GM23338 (cell line): ENCODE measurements around the gene RFX8.

Experiments used
- CREB1 ChIP-seq: fragments of 250-450 bp; sonication (Bioruptor Pico); IDR thresholded peaks from 2 replicates; pipeline ENCODE4 v1.5.0; 2020; ENCODE audit warnings: low read depth, mild to moderate bottlenecking, moderate library complexity
- CTCF ChIP-seq, 2 experiments: fragments of 200-600 bp in 1 of 2; sonication (generic) in 1 of 2; conservative IDR thresholded peaks; 2 replicates each; pipeline versions ENCODE4 v1.5.1 to v1.6.1; 2016 to 2017; ENCODE audit warnings: antibody characterized with exemption in 2 of 2, low read depth in 2 of 2, mild to moderate bottlenecking in 2 of 2, moderate library complexity in 1 of 2
- ETS1 ChIP-seq: IDR thresholded peaks from 2 replicates; pipeline ENCODE4 v1.6.1; 2016; ENCODE audit warnings: antibody characterized with exemption
- EZH2 ChIP-seq: fragments of 200-600 bp; sonication (generic); IDR thresholded peaks from one replicate; pipeline ENCODE4 v1.8.0; 2017; ENCODE audit warnings: antibody characterized with exemption, mild to moderate bottlenecking, low read depth; ENCODE audit not compliant: unreplicated experiment
- EZH2phosphoT487 ChIP-seq: fragments of 200-600 bp; sonication (generic); IDR thresholded peaks from one replicate; pipeline ENCODE4 v1.8.1; 2018; ENCODE audit warnings: antibody characterized with exemption; ENCODE audit not compliant: unreplicated experiment
- JUNB ChIP-seq: IDR thresholded peaks from one replicate; pipeline ENCODE4 v1.6.1; 2016; ENCODE audit warnings: antibody characterized with exemption; ENCODE audit not compliant: unreplicated experiment
- POLR2AphosphoS5 ChIP-seq: IDR thresholded peaks from 2 replicates; pipeline ENCODE4 v1.6.1; 2016; ENCODE audit warnings: antibody characterized with exemption, low read depth
- REST ChIP-seq: IDR thresholded peaks from one replicate; pipeline ENCODE4 v1.6.1; 2018; ENCODE audit warnings: antibody characterized with exemption; ENCODE audit not compliant: unreplicated experiment
- ZNF114 ChIP-seq: fragments of 250-450 bp; sonication (Bioruptor Pico); IDR thresholded peaks from 2 replicates; pipeline ENCODE4 v1.5.0; 2020; ENCODE audit warnings: mild to moderate bottlenecking, moderate library complexity
- ZNF331 ChIP-seq: fragments of 250-450 bp; sonication (Bioruptor Pico); IDR thresholded peaks from 2 replicates; pipeline ENCODE4 v1.5.0; 2020; ENCODE audit warnings: low read depth, mild to moderate bottlenecking, moderate library complexity

GRCh38 chr2:101408925-101409324 is 66.0 kb downstream of the RFX8 start:
- TF ChIP-seq REST (no peak), CTCF (conservative IDR thresholded peaks at IDR 0.05; ENCODE audit: low read depth in 2 of 2) (no peak), EZH2phosphoT487 (no peak), EZH2 (no peak), JUNB (no peak), ZNF114 (CRISPR knock-in tag) (no peak), CREB1 (CRISPR knock-in tag) (no peak), POLR2AphosphoS5 (no peak), ETS1 (no peak), ZNF331 (CRISPR knock-in tag) (no peak)
